Heart left ventricle (tissue), 13 donors: Measurements from ENCODE around the gene FOXK1.

ENCODE experiments used
- CTCF ChIP-seq, 12 donors: fragments of 200-600 bp; sonication (generic) in 4 of 12; IDR thresholded peaks; one replicate each; pipeline versions ENCODE4 v1.5.0 to v1.8.0; 2018 to 2022; ENCODE audit warnings: antibody characterized with exemption in 12 of 12, mild to moderate bottlenecking in 5 of 12
- POLR2A ChIP-seq, 2 donors: fragments of 450-650 bp; IDR thresholded peaks; one replicate each; pipeline ENCODE4 v1.6.1; 2017; ENCODE audit warnings: antibody characterized with exemption in 2 of 2, mild to moderate bottlenecking in 2 of 2, moderate library complexity in 2 of 2
- donor health status: ischemic (EF 13 %, LVEDD 7.1; RV severe dilation, severe dysfunction).
- donor health status: DM: no; HTN: yes; CAD: no.
- donor health status: DM: no; HTN: no; CAD: no.
- donor health status: ischemic (EF 25% LVEDD 6.9; RV normal size, moderate dysfunction).
- donor health status: ischemic (EF 25% LVEDD 5.7; RV mildly dilated, moderate dysfunction).
- donor health status: ischemic (EF 35%, LVEDD 5.7; RV mildly dilated, moderate dysfunction).
- donor health status: nonischemic (EF 11% LVEDD 7.7; RV severe dilation, severe dysfunction).
- donor health status: DM: yes; HTN: yes; CAD: no.
- donor health status: PGD.
- donor health status: ischemic (EF 29% LVEDD 5.4; RV normal size, mild dysfunction).
- donor health status: nonischemic (EF 23%, LVEDD 6.1; RV moderate dilation, normal function).

- TF ChIP-seq CTCF (IDR thresholded peaks at IDR 0.05) (no peak), POLR2A (IDR thresholded peaks at IDR 0.05) (no peak)
Observed at GRCh38 chr7:4819560-4820404, 137.7 kb downstream of the FOXK1 start.
